Right cardiac atrium (tissue), 5 donors: ENCODE measurements around the gene STX8. TPM values are rescaled to one million over a fixed set of nuclear protein-coding genes. Genes with fewer than 3 reads are reported as not detected.
A peak's percentile ranks its signal among the peaks of the same experiment; 100 is the strongest.

Experiments used
- ATAC-seq, 2 donors: fragments of 200-7000 bp; cut with Tn5 transposase; one replicate each; pipeline versions ENCODE4 v1.8.0 to v1.9.1; 2020; ENCODE audit warnings: moderate library complexity in 2 of 2, mild to moderate bottlenecking in 1 of 2
- DNase-seq, 3 donors: peaks; one replicate each; pipeline ENCODE4 v3.0.0-alpha.2; 2020
- H3K27ac ChIP-seq: one replicate; pipeline ENCODE4 v1.5.1; 2013; ENCODE audit warnings: mild to moderate bottlenecking, low read length, control low read depth, moderate library complexity
- H3K27me3 ChIP-seq: one replicate; pipeline ENCODE4 v1.6.1; 2013; ENCODE audit not compliant: control insufficient read depth, insufficient read depth
- H3K4me1 ChIP-seq: one replicate; pipeline ENCODE4 v1.6.1; 2013; ENCODE audit warnings: low read length; ENCODE audit not compliant: control insufficient read depth, insufficient read depth
- H3K4me3 ChIP-seq: one replicate; pipeline ENCODE4 v1.5.1; 2013; ENCODE audit warnings: low read length, control low read depth
- H3K9me3 ChIP-seq: one replicate; pipeline ENCODE4 v1.6.1; 2013; ENCODE audit warnings: low read length; ENCODE audit not compliant: control insufficient read depth
- WGBS: extraction: QIAGEN DNeasy Blood & Tissue Kit; methylation state at CpG from one replicate; pipeline ENCODE4 v1.1.7; 2013; 5-methylcytosine and 5-hydroxymethylcytosine counted together
- intact Hi-C, 4 donors: fragments of 100-400 bp; cut with DNase I; formaldehyde crosslinking; loops; one replicate each; pipeline versions ENCODE4 v1.11.0 to v1.14.0; 2022 to 2023
- polyA plus RNA-seq: library from polyadenylated mRNA; stranded (reverse); fragments of 200-250 nt; gene quantifications from one replicate; pipeline ENCODE4 v1.2.3, GENCODE V29; 2013
- total RNA-seq, 4 donors: library from RNA; stranded (reverse); fragmentation: NEBNext Ultra II Directional; extraction: Animal tissue kit (Norgen Biotek cat#: 25700); gene quantifications; one replicate each; pipeline ENCODE4 v1.2.1, GENCODE V29; 2021
- donor health status: healthy with polysubstance abuse.
- donor health status: DM: no; HTN: yes; CAD: no.
- donor health status: DM: no; HTN: no; CAD: no.
- donor health status: DM: no; HTN: yes; CAD: no; lungs with severe emphysema.
- donor health status: DM: yes; HTN: yes; CAD: no.

Gene STX8
- total and polyA plus RNA-seq, 5 donors: 54.4 to 68.3 (median 61.9) TPM

DNA sequence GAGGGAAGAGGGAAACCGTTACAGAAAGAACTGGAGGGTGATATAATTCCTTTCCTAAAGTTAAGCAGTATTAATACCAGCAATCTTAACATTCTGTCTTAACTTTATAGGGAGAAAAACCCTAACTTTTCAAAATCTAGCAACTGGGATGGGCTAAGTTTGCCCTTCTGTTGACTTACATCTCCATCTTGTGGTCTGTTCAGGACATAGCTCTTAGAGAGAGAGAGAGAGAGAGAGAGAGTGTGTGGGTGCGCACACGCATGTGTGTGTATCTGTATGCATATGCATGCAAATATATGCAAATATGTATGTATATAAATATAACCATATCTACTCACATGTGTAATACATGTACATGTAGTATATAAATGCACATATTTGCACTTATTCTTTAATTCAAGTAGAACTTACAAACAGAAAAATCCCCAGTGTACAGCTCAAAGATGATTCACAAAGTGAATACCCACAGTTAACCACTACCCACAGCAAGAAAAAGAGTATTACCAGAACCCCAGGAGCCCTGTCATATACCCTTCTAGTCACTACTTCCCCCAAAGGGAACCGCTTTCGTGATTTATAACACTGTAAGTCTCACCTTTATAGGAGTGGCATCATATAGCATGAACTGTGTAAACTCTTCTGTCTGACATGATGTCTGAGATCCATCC, 46.5 kb downstream of the STX8 start:
- H3K27me3 ChIP-seq: no peaks in the 10 kb centered on the region
- DNase-seq (no peak), ATAC-seq (peak in 1 of 2 donors; percentile 48)
- H3K4me1 ChIP-seq: no peaks in the 10 kb centered on the region
- no peak overlapping the region for H3K4me3 ChIP-seq
- no peak overlapping the region for H3K27ac ChIP-seq
- WGBS: 70% methylated on average over 5 of the region's 5 CpGs
- intact Hi-C loops: loop anchor here in 1 of 4 donors (10.0 kb wide), 1 partner anchor 234 kb away; no protein-coding TSS in a partner anchor
- no peaks in the 10 kb centered on the region for H3K9me3 ChIP-seq

DNA sequence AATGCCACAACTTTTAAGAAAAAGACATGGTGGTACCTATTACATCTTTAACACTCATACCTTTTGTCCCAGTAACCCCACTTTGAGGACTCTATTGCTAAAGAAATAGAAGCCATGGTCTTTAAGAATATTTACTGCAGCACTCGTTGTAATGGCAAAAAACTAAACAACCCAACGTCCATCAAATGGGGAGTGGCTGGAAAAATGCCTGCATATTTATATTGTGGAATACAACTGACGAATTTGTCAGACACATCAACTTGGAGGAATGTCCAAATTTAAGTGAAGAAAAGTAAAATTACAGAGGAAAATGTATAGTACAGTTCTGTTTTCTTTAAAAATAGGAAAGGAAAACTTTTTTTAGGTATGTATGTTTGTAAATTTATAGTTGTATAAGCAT, 47.8 kb downstream of the STX8 start:
- Histone ChIP-seq H3K27me3 (no peaks in the 10 kb centered on the region), H3K4me3 (no peak overlapping the region), H3K9me3 (no peaks in the 10 kb centered on the region), H3K27ac (no peak overlapping the region), H3K4me1 (no peaks in the 10 kb centered on the region)
- ATAC-seq: no peak
- DNase-seq: no peak
- intact Hi-C loops: loop anchor here in 1 of 4 donors (10.0 kb wide), 1 partner anchor 233 kb away; no protein-coding TSS in a partner anchor
- WGBS: 67% methylated on average over 3 of the region's 3 CpGs

DNA sequence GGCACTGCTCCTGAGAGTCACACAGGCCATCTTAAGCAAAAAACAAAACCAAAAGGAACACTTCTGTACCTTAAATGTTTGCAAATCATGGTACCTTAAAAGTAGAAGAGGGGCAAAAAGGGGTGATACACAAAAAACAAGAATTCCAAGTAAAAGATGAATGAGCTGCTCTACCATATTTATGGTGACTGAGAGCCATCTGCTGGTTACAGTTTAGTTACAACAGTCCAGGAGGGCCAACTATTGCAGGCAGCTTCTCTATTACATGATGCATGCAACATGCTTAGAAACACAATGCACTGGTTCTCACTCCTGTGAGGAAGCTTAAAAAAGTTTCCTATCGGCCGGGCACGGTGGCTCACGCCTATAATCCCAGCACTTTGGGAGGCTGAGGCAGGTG, 53.5 kb downstream of the STX8 start:
- H3K27ac ChIP-seq: no peak overlapping the region
- no peaks in the 10 kb centered on the region for H3K9me3 ChIP-seq
- H3K27me3 ChIP-seq: no peaks in the 10 kb centered on the region
- no peak overlapping the region for H3K4me3 ChIP-seq
- intact Hi-C loops: loop anchor here (5.0 to 10.0 kb wide), 3 partner anchors 227 to 530 kb away; no protein-coding TSS in a partner anchor
- 47% methylated on average over 4 of the region's 4 CpGs for WGBS
- H3K4me1 ChIP-seq: no peaks in the 10 kb centered on the region
- ATAC-seq (peak; percentile 66 to 82), DNase-seq (no peak)

DNA sequence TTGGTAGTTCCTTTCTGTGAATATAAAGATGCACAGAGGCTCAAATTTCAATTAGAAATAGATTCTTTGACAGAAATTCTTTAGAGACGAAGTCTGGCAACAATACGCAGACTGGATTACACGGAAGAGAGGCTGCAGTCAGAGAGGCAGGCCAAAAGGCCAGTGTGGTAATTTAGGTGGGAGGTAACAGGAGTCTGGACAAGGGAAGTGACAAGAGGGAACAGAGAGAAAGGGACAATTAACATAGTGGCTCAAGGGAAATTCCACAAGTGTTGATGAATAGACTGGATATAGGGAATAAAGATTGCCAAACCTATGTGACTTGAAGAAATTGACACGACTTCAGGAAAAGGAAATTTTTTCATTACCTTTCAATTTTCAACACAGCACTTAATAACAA, 54.6 kb downstream of the STX8 start:
- ATAC-seq (peak in 1 of 2 donors; percentile 68), DNase-seq (no peak)
- no peak overlapping the region for H3K4me3 ChIP-seq
- no peaks in the 10 kb centered on the region for H3K9me3 ChIP-seq
- no peak overlapping the region for H3K27ac ChIP-seq
- intact Hi-C loops: loop anchor here (5.0 to 10.0 kb wide), 3 partner anchors 226 to 529 kb away; no protein-coding TSS in a partner anchor
- H3K4me1 ChIP-seq: no peaks in the 10 kb centered on the region
- H3K27me3 ChIP-seq: no peaks in the 10 kb centered on the region
- WGBS: 59% methylated on average over 4 of the region's 4 CpGs

DNA sequence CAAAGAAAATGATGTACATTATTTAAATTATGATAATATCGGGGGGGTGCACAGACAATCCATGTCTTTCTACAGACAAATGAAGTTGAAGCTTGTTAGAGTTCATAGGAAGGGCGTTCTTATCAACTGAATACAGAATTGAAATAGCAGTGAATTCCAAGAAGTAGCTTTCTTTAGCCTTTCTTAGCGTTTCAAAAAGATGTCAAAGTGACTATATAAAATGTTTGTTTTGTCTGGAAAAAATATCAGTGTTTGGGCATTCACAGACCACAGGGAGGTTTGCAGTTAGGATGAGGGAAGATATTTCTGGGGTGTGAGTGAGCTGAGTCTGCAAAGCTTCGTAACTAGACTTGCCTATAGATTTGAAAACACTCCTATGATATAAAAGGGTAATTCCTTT, 55.0 kb downstream of the STX8 start:
- no peaks in the 10 kb centered on the region for H3K9me3 ChIP-seq
- no peak overlapping the region for H3K27ac ChIP-seq
- no peak overlapping the region for H3K4me3 ChIP-seq
- H3K4me1 ChIP-seq: no peaks in the 10 kb centered on the region
- DNase-seq (no peak), ATAC-seq (no peak)
- intact Hi-C loops: loop anchor here (5.0 to 10.0 kb wide), 3 partner anchors 226 to 528 kb away; no protein-coding TSS in a partner anchor
- H3K27me3 ChIP-seq: no peaks in the 10 kb centered on the region
- 59% methylated on average over 4 of the region's 4 CpGs for WGBS

DNA sequence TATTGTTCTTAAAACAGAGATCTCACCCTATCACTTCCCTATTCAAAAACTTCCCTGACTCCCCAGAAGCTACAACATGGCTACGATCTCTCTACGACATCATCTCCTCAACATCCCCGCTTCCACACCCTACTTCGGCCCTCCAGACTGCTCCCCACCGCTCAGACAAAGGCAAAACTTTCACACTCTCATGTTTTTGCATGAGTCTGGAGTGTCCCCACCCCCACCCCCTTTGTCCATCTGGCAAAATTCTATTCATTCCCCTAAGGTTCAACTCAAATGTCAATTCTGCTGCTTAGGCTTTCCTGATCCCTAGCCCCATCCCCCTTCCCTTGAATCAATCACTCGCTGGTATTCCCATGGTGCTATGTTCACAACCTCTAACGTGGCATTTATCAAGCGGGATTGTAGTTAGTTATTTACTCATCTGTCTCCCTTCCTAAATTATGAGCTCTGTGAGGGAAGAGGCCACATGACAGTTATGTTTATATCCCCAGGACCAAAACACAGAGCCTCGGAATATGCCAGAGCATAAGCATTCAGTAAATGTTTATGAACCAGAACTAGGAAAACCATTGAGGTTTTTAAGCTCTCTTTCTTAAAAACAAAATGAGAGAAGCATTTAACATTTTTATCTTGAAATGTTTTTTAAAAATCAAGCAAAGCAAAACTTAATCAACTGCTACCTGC, 55.9 kb downstream of the STX8 start:
- no peak for DNase-seq
- no peak overlapping the region for H3K4me3 ChIP-seq
- no peaks in the 10 kb centered on the region for H3K4me1 ChIP-seq
- H3K27me3 ChIP-seq: no peaks in the 10 kb centered on the region
- intact Hi-C loops: loop anchor here (5.0 to 10.0 kb wide), 3 partner anchors 225 to 527 kb away; no protein-coding TSS in a partner anchor
- no peak for ATAC-seq
- 70% methylated on average over 9 of the region's 9 CpGs for WGBS
- H3K27ac ChIP-seq: no peak overlapping the region
- H3K9me3 ChIP-seq: no peaks in the 10 kb centered on the region

DNA sequence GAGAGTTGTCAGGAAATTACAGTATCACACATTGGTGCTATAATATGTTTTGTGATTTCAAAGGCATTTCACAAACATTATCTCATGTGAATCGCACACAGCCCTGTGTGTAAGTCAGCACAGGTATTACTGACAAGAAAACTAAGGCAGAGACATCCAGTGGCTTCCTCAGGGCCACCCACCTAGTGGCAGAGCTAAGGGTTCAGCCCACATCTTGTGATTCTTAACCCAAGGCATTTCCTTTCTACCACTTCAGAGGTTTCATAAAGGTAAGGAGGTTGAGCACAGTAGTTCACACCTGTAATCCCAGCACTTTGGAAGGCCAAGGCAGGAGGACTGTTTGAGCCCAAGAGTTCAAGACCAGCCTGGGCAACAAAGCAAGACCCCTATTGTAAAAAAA, 58.2 kb downstream of the STX8 start:
- DNase-seq (no peak), ATAC-seq (no peak)
- intact Hi-C loops: no loop called here
- Histone ChIP-seq H3K27me3 (no peaks in the 10 kb centered on the region), H3K4me3 (no peak overlapping the region), H3K4me1 (no peaks in the 10 kb centered on the region), H3K27ac (no peak overlapping the region), H3K9me3 (no peaks in the 10 kb centered on the region)
- 91% methylated on average over 1 of the region's 1 CpG for WGBS

DNA sequence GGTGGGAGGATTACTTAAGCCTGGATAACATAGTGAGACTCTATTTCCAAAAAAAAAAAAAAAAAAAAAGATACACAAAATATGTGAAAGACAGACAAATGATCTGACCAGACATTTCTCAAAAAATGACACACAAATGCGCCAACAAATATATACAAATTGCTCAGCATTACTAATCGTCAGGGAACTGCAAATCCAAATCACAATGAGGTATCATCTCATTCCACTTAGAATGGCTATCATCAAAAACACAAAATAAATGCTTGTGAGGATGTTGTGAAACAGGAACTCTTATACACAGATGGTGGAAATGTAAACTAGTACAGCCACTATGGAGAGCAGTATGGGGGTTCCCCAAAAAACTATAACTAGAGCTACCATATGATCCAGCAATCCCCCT, 62.4 kb downstream of the STX8 start:
- Histone ChIP-seq H3K4me3 (no peak overlapping the region), H3K9me3 (no peaks in the 10 kb centered on the region), H3K4me1 (no peaks in the 10 kb centered on the region), H3K27me3 (no peaks in the 10 kb centered on the region), H3K27ac (no peak overlapping the region)
- WGBS: 93% methylated on average over 2 of the region's 2 CpGs
- DNase-seq: no peak
- ATAC-seq: no peak
- intact Hi-C loops: no loop called here

DNA sequence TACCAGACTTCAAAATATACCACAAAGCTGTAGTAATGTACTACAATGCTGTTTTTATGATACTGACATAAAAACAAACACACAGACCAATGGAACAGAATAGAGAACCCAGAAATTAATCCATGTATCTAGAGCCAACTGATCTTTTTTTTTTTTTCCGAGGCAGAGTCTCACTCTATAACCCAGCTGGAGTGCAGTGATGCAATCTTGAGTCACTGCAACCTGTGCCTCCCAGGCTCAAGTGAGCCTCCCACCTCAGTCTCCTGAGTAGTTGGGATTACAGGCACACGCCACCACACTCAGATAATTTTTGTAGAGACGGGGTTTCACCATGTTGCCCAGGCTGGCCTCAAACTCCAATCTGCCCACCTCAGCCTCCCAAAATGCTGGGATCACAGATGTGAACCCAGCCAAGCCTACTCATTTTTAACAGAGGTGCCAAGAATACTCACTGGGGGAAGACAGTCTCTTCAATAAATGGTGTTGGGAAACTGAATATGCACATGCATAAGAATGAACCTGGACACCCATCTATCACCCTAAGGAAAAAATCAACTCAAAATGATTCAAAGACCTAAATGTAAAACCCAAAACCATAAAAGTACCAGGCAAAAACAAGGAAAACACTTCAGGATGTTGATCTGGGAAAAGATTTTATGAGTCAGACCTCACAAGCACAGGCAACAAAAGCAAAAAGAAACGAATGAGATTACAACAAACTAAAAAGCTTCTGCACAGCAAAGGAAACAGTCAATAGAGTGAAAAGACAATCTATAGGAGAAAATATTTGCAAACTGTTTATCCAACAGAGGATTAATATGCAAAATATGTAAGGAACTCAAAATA, 63.1 kb downstream of the STX8 start:
- ATAC-seq (no peak), DNase-seq (no peak)
- WGBS: 61% methylated on average over 4 of the region's 4 CpGs
- Histone ChIP-seq H3K4me3 (no peak overlapping the region), H3K4me1 (no peaks in the 10 kb centered on the region), H3K27ac (no peak overlapping the region), H3K9me3 (no peaks in the 10 kb centered on the region), H3K27me3 (no peaks in the 10 kb centered on the region)
- intact Hi-C loops: no loop called here

DNA sequence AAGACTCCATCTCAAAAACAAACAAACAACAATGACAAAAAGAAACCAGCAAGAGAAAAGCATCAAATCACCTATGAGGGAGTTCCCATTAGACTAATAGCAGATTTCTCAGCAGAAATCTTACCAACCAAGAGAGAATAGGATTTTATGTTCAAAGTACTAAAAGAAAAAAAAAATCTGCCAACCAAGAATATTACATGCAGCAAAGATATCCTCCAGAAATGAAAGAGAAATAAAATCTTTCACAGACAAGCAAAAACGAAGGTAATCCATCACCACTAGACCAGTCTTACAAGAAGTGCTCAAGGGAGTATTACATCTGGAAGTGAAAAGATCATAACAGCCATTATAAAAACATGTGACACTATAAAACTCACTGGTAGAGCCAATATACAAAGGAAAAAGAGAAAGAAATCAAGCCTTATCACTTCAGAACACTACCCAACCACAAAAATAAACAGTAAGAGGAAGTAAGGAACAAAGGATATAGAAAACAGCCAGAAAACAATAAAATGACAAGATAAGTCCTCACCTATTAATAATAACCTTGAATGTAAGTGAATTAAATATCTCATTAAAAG, 66.3 kb downstream of the STX8 start:
- no peaks in the 10 kb centered on the region for H3K27me3 ChIP-seq
- 82% methylated on average over 1 of the region's 1 CpG for WGBS
- no peak overlapping the region for H3K4me3 ChIP-seq
- intact Hi-C loops: no loop called here
- no peaks in the 10 kb centered on the region for H3K4me1 ChIP-seq
- DNase-seq: no peak
- no peak overlapping the region for H3K27ac ChIP-seq
- ATAC-seq: no peak
- no peaks in the 10 kb centered on the region for H3K9me3 ChIP-seq
